HL-60 (cell line): ENCODE measurements around the gene APOL2.

ENCODE experiments used
- DNase-seq, 2 experiments: peaks; one replicate each; pipeline ENCODE4 v3.0.0-alpha.2; 2010 to 2020; ENCODE audit warnings: low read depth in 1 of 2, low spot score in 1 of 2
- H3K27ac ChIP-seq: fragments of 250-450 bp; sonication (Bioruptor Pico); replicated peaks from 2 replicates; pipeline ENCODE4 v1.5.1; 2020; ENCODE audit warnings: mild to moderate bottlenecking, moderate library complexity
- H3K27me3 ChIP-seq: fragments of 250-450 bp; sonication (Bioruptor Pico); 2 replicates; pipeline ENCODE4 v1.5.1; 2021; ENCODE audit warnings: mild to moderate bottlenecking, moderate library complexity; ENCODE audit not compliant: insufficient read depth, poor library complexity, severe bottlenecking
- H3K4me3 ChIP-seq: replicated peaks from 2 replicates; pipeline ENCODE4 v1.5.1; 2011; ENCODE audit warnings: mild to moderate bottlenecking, control low read depth, low read length; ENCODE audit not compliant: insufficient read depth
- CTCF ChIP-seq: IDR thresholded peaks from one replicate; pipeline ENCODE4 v1.5.1; 2011; ENCODE audit warnings: low read length, control low read depth, inconsistent platforms; ENCODE audit not compliant: insufficient read depth
- GABPA ChIP-seq: IDR thresholded peaks from 2 replicates; pipeline ENCODE4 v1.6.1; 2012; ENCODE audit warnings: low read depth
- POLR2AphosphoS5 ChIP-seq: IDR thresholded peaks from 2 replicates; pipeline ENCODE4 v1.6.1; 2012; ENCODE audit warnings: low read depth
- REST ChIP-seq: IDR thresholded peaks from 2 replicates; pipeline ENCODE4 v1.6.1; 2012; ENCODE audit warnings: low read depth; ENCODE audit not compliant: insufficient replicate concordance
- SPI1 ChIP-seq: IDR thresholded peaks from 2 replicates; pipeline ENCODE4 v1.6.1; 2012; ENCODE audit warnings: low read depth, mild to moderate bottlenecking, borderline replicate concordance

The APOL2 gene

GRCh38 chr22:36183446-36183845 lies 55.9 kb downstream of the APOL2 start:
- H3K4me3 ChIP-seq = no peak overlapping the region
- TF ChIP-seq POLR2AphosphoS5 (no peak), CTCF (no peak), REST (no peak), GABPA (no peak), SPI1 (no peak)

GRCh38 chr22:36182857-36183256 lies 56.5 kb downstream of the APOL2 start:
- no peak for DNase-seq
- H3K27me3 ChIP-seq = no peaks in the 10 kb centered on the region
- TF ChIP-seq SPI1 (no peak), POLR2AphosphoS5 (no peak), REST (no peak), CTCF (no peak), GABPA (no peak)

More at GRCh38 chr22:36183446-36183845, 55.9 kb downstream of the APOL2 start:
- H3K27ac ChIP-seq = no peak overlapping the region
- no peak for DNase-seq
- no peaks in the 10 kb centered on the region for H3K27me3 ChIP-seq

GRCh38 chr22:36182056-36182455 lies 57.3 kb downstream of the APOL2 start:
- Histone ChIP-seq H3K27ac (no peak overlapping the region), H3K4me3 (no peak overlapping the region), H3K27me3 (no peaks in the 10 kb centered on the region)
- TF ChIP-seq GABPA (no peak), POLR2AphosphoS5 (no peak), SPI1 (no peak), CTCF (no peak), REST (no peak)
- DNase-seq = no peak

More at GRCh38 chr22:36182857-36183256, 56.5 kb downstream of the APOL2 start:
- Histone ChIP-seq H3K4me3 (no peak overlapping the region), H3K27ac (no peak overlapping the region)
